Epidermal melanocyte (primary cell): ENCODE data around the gene KRTAP5-8.
"Not testable (repeated sequence)": the region's sequence is repeated elsewhere in the genome, so short reads cannot be mapped to it uniquely, and the experiment has no call there.

ENCODE experiments used
- DNase-seq: peaks from one replicate; pipeline ENCODE4 v3.0.0; 2011; ENCODE audit warnings: low spot score; ENCODE audit not compliant: insufficient read length

The KRTAP5-8 gene

GRCh38 chr11:71507102-71507501 is 30.7 kb upstream of the KRTAP5-8 start:
- DNase-seq = no peak

- no peak for DNase-seq
Measured at GRCh38 chr11:71518506-71519471, 19.0 kb upstream of the KRTAP5-8 start.

GRCh38 chr11:71519546-71519945 is 18.3 kb upstream of the KRTAP5-8 start:
- no peak for DNase-seq

- DNase-seq = no peak
Measured at GRCh38 chr11:71525188-71525937, 12.5 kb upstream of the KRTAP5-8 start.

- DNase-seq = no peak
Measured at GRCh38 chr11:71525938-71526495, 11.8 kb upstream of the KRTAP5-8 start.

- DNase-seq = not testable (repeated sequence)
Measured at GRCh38 chr11:71526796-71527575, 10.8 kb upstream of the KRTAP5-8 start, which contains the start of gene KRTAP5-7. TSS of gene KRTAP5-7 (plus strand) at chr11:71527267. CDS start at chr11:71527301, 34 bp downstream.

GRCh38 chr11:71527576-71528210 is 10.1 kb upstream of the KRTAP5-8 start:
- DNase-seq = no peak

GRCh38 chr11:71530602-71531001 is 7.2 kb upstream of the KRTAP5-8 start:
- DNase-seq = no peak

GRCh38 chr11:71532036-71532610 is 5.7 kb upstream of the KRTAP5-8 start:
- no peak for DNase-seq

GRCh38 chr11:71534711-71535608 is 2.9 kb upstream of the KRTAP5-8 start:
- DNase-seq = not testable (repeated sequence)

GRCh38 chr11:71535825-71536224 is 2.0 kb upstream of the KRTAP5-8 start:
- no peak for DNase-seq

- DNase-seq = no peak
Measured at GRCh38 chr11:71537537-71537936, 288 bp upstream of the KRTAP5-8 start.

GRCh38 chr11:71538666-71538990 is 803 bp downstream of the KRTAP5-8 start:
- DNase-seq = no peak

GRCh38 chr11:71539017-71539416 is 1.2 kb downstream of the KRTAP5-8 start:
- DNase-seq = no peak

- DNase-seq = not testable (repeated sequence)
Measured at GRCh38 chr11:71539971-71540370, 2.1 kb downstream of the KRTAP5-8 start.

- DNase-seq = not testable (repeated sequence)
Measured at GRCh38 chr11:71540521-71541304, 2.9 kb downstream of the KRTAP5-8 start.

- DNase-seq = no peak
Measured at GRCh38 chr11:71542382-71542781, 4.6 kb downstream of the KRTAP5-8 start.
